Endothelial cell of umbilical vein (primary cell): ENCODE data around the gene RTBDN. TPM values are rescaled to one million over a fixed set of nuclear protein-coding genes. Genes with fewer than 3 reads are reported as not detected.

Source experiments
- BruUV-seq: library from RNA; stranded (reverse); fragments of 400-500 nt; replicated peaks from 2 replicates; lab custom pipeline; 2021; lab: Mats Ljungman, UMichigan
- CTCF ChIA-PET: fragments of 300-600, 350-600 bp; sonication (Branson Sonifier 250); formaldehyde crosslinking; loops from one replicate; lab custom pipeline; 2021; ENCODE audit warnings: antibody characterized with exemption, inconsistent platforms; lab: Charles Lee
- POLR2A ChIA-PET: fragments of 300-600, 350-600 bp; sonication (Branson Sonifier 250); formaldehyde crosslinking; loops from one replicate; lab custom pipeline; 2021; ENCODE audit warnings: antibody characterized with exemption, inconsistent platforms; lab: Charles Lee
- DNase-seq: peaks from one replicate; pipeline ENCODE4 v3.0.0-alpha.2; 2011; ENCODE audit warnings: low read depth, low spot score
- FAIRE-seq: peaks from 2 replicates; lab custom pipeline; 2011; peaks lifted over from hg19 to GRCh38; lab: Jason Lieb, UNC
- H2AFZ ChIP-seq: 2 replicates; pipeline ENCODE4 v1.6.0; 2012; ENCODE audit warnings: low read depth, low read length, control low read depth, inconsistent platforms
- H3K27ac ChIP-seq: 2 replicates; pipeline ENCODE4 v1.5.1; 2011; ENCODE audit warnings: low read depth, mild to moderate bottlenecking, control low read depth, low read length, moderate library complexity; ENCODE audit not compliant: insufficient read depth
- H3K27me3 ChIP-seq, 2 experiments: 2 replicates each; pipeline versions ENCODE4 v1.6.0 to v1.6.1; 2011; ENCODE audit warnings: low read length in 2 of 2, mixed read lengths in 1 of 2; ENCODE audit not compliant: control insufficient read depth in 2 of 2, insufficient read depth in 2 of 2
- H3K36me3 ChIP-seq, 2 experiments: 2 replicates in 1 of 2; 3 replicates in 1 of 2; pipeline ENCODE4 v1.5.1; 2011; ENCODE audit warnings: low read length in 2 of 2, mild to moderate bottlenecking in 1 of 2, moderate library complexity in 1 of 2; ENCODE audit not compliant: control insufficient read depth in 2 of 2, insufficient read depth in 2 of 2; ENCODE audit errors: extremely low read depth in 1 of 2
- H3K4me1 ChIP-seq: 3 replicates; pipeline ENCODE4 v1.5.1; 2011; ENCODE audit warnings: mild to moderate bottlenecking, low read length; ENCODE audit not compliant: control insufficient read depth, insufficient read depth; ENCODE audit errors: extremely low read depth
- H3K4me2 ChIP-seq: 2 replicates; pipeline ENCODE4 v1.6.1; 2011; ENCODE audit warnings: low read length, control low read depth, mixed read lengths; ENCODE audit not compliant: insufficient read depth
- H3K4me3 ChIP-seq, 3 experiments: fragments of 200-600 bp in 1 of 3; sonication (generic), shearing (Covaris generic) in 1 of 3; replicated peaks in 1 of 3; 2 replicates each; pipeline ENCODE4 v1.5.1; 2011 to 2016; ENCODE audit warnings: control low read depth in 3 of 3, low read length in 3 of 3, mild to moderate bottlenecking in 2 of 3, inconsistent platforms in 1 of 3, low read depth in 1 of 3, moderate library complexity in 1 of 3; ENCODE audit not compliant: insufficient read depth in 1 of 3
- H3K79me2 ChIP-seq: 2 replicates; pipeline ENCODE4 v1.6.0; 2012; ENCODE audit warnings: low read length, inconsistent platforms; ENCODE audit not compliant: control insufficient read depth, insufficient read depth
- H3K9ac ChIP-seq: replicated peaks from 2 replicates; pipeline ENCODE3; 2011; ENCODE audit warnings: low read length, control low read depth; ENCODE audit not compliant: insufficient read depth; ENCODE audit errors: extremely low read depth
- H3K9me1 ChIP-seq: replicated peaks from 3 replicates; pipeline ENCODE4 v1.6.0; 2011; ENCODE audit warnings: mild to moderate bottlenecking, low read length; ENCODE audit not compliant: control insufficient read depth, insufficient read depth; ENCODE audit errors: extremely low read depth
- H3K9me3 ChIP-seq: replicated peaks from 2 replicates; pipeline ENCODE4 v1.5.1; 2012; ENCODE audit warnings: low read length, inconsistent platforms; ENCODE audit not compliant: control insufficient read depth, insufficient read depth
- H4K20me1 ChIP-seq: replicated peaks from 2 replicates; pipeline ENCODE3; 2011; ENCODE audit warnings: mild to moderate bottlenecking, low read length; ENCODE audit not compliant: control insufficient read depth, insufficient read depth; ENCODE audit errors: extremely low read depth
- CTCF ChIP-seq, 2 donors: IDR thresholded peaks; 1 replicate in 1 of 2; 2 replicates in 1 of 2; pipeline ENCODE4 v1.5.1; 2011; ENCODE audit warnings: low read length in 2 of 2, mild to moderate bottlenecking in 2 of 2, moderate library complexity in 2 of 2, control low read depth in 1 of 2, inconsistent platforms in 1 of 2, low read depth in 1 of 2; ENCODE audit not compliant: insufficient read depth in 1 of 2; ENCODE audit errors: extremely low read depth in 1 of 2
- EZH2 ChIP-seq: IDR thresholded peaks from 2 replicates; pipeline ENCODE4 v1.6.1; 2012; ENCODE audit warnings: borderline replicate concordance, low read depth, mild to moderate bottlenecking, moderate library complexity, low read length, inconsistent platforms; ENCODE audit not compliant: severe bottlenecking
- FOS ChIP-seq: IDR thresholded peaks from 2 replicates; pipeline ENCODE4 v1.6.1; 2011; ENCODE audit warnings: mild to moderate bottlenecking, low read length, moderate library complexity, borderline replicate concordance; ENCODE audit not compliant: insufficient read depth
- GATA2 ChIP-seq: IDR thresholded peaks from 2 replicates; pipeline ENCODE4 v1.7.0; 2011; ENCODE audit warnings: low read depth, mild to moderate bottlenecking, moderate library complexity, mixed read lengths, low read length; ENCODE audit not compliant: insufficient read length, insufficient read depth
- JUN ChIP-seq: IDR thresholded peaks from 2 replicates; pipeline ENCODE4 v1.6.1; 2011; ENCODE audit warnings: borderline replicate concordance, low read depth; ENCODE audit not compliant: insufficient read length, insufficient read depth
- MAX ChIP-seq: IDR thresholded peaks from 2 replicates; pipeline ENCODE4 v1.6.1; 2011; ENCODE audit not compliant: insufficient read depth, insufficient read length
- MYC ChIP-seq: IDR thresholded peaks from one replicate; pipeline ENCODE4 v1.6.1; 2011; ENCODE audit warnings: mild to moderate bottlenecking, low read depth, low read length
- POLR2AphosphoS5 ChIP-seq: IDR thresholded peaks from 2 replicates; pipeline ENCODE4 v1.6.1; 2012; ENCODE audit warnings: low read depth, mild to moderate bottlenecking, control low read depth, low read length, moderate library complexity; ENCODE audit not compliant: insufficient read depth
- dilution Hi-C: fragments of 300-500 bp; cut with MboI; formaldehyde crosslinking; loops from one replicate; pipeline ENCODE4 v1.15.0; 2019; ENCODE audit warnings: low sequenced_read_pairs; ENCODE audit not compliant: extremely low pct_ligation_motif_present
- intact Hi-C: fragments of 100-400 bp; cut with micrococcal nuclease; formaldehyde crosslinking; loops from one replicate; pipeline ENCODE4 v1.10.0; 2022
- polyA plus RNA-seq, 4 experiments: library from polyadenylated mRNA; depleted of rRNA in 3 of 4; stranded (reverse) in 3 of 4; unstranded in 1 of 4; fragments of >200 nt; gene quantifications; 2 replicates each; pipeline versions ENCODE4 v1.2.1 to v1.2.3, GENCODE V29; 2011 to 2012; ENCODE audit warnings: missing spikeins in 1 of 4
- total RNA-seq: library from RNA; stranded (reverse); gene quantifications from 2 replicates; pipeline ENCODE4 v1.2.3, GENCODE V29; 2021

Gene RTBDN
- total and polyA plus RNA-seq, 2 donors (not counting 3 experiments of a cell fraction or from before 2014, with no cell fraction given), result not detected

GRCh38 chr19:12864721-12865715 is 30.6 kb upstream of the RTBDN start:
- CTCF ChIA-PET, result interaction anchor here (1.0 to 2.2 kb wide), 3 partner anchors 17 to 105 kb away, joined by 3 to 12 read pairs (median 5); no protein-coding TSS in a partner anchor
- H3K9me1 ChIP-seq, result no peaks in the 10 kb centered on the region
- H3K79me2 ChIP-seq, result no peaks in the 10 kb centered on the region
- no peak overlapping the region for H3K4me2 ChIP-seq
- no peak overlapping the region for H3K9ac ChIP-seq
- TF ChIP-seq MAX (no peak), GATA2 (no peak)
- no peaks in the 10 kb centered on the region for H3K27me3 ChIP-seq
- H3K27ac ChIP-seq, result no peak overlapping the region
- no peaks in the 10 kb centered on the region for H3K36me3 ChIP-seq
- BruUV-seq, result no TSS peak
- POLR2A ChIA-PET, result interaction anchor here (0.7 kb wide), 1 partner anchor 53 kb away, joined by 3 read pairs; no protein-coding TSS in a partner anchor
- no peak for DNase-seq
- H3K4me1 ChIP-seq, result peaks cover 2% of the 10 kb centered on the region
- FAIRE-seq, result no peak
- no peaks in the 10 kb centered on the region for H4K20me1 ChIP-seq
- H2AFZ ChIP-seq, result no peak overlapping the region
- H3K4me3 ChIP-seq, result no peak overlapping the region
- H3K9me3 ChIP-seq, result no peaks in the 10 kb centered on the region
- dilution Hi-C loops, result no loop called here
- intact Hi-C loops, result no loop called here

- dilution Hi-C loops, result no loop called here
- intact Hi-C loops, result no loop called here
- no peaks in the 10 kb centered on the region for H4K20me1 ChIP-seq
- H3K36me3 ChIP-seq, result no peaks in the 10 kb centered on the region
- POLR2A ChIA-PET, result interaction anchor here (0.7 kb wide), 1 partner anchor 52 kb away, joined by 3 read pairs; no protein-coding TSS in a partner anchor
- no peaks in the 10 kb centered on the region for H3K9me3 ChIP-seq
- H3K9me1 ChIP-seq, result no peaks in the 10 kb centered on the region
- H3K4me3 ChIP-seq, result no peak overlapping the region
- H3K4me2 ChIP-seq, result no peak overlapping the region
- H3K79me2 ChIP-seq, result no peaks in the 10 kb centered on the region
- FAIRE-seq (no peak), DNase-seq (no peak)
- no peak for TF ChIP-seq JUN
- TF ChIP-seq POLR2AphosphoS5, result no peak
- no peak for TF ChIP-seq EZH2
- TF ChIP-seq MYC, result no peak
- no peak for TF ChIP-seq FOS
- no peak for TF ChIP-seq CTCF (IDR thresholded peaks at IDR 0.05; ENCODE audit: extremely low read depth in 1 of 2, insufficient read depth in 1 of 2, low read depth in 1 of 2, low read length in 2 of 2)
- no peaks in the 10 kb centered on the region for H3K27me3 ChIP-seq
- peaks cover 2% of the 10 kb centered on the region for H3K4me1 ChIP-seq
- BruUV-seq, result no TSS peak
- no peak overlapping the region for H3K27ac ChIP-seq
- CTCF ChIA-PET, result interaction anchor here (1.6 to 2.2 kb wide), 3 partner anchors 16 to 107 kb away, joined by 5 to 12 read pairs (median 7); no protein-coding TSS in a partner anchor
- no peak overlapping the region for H2AFZ ChIP-seq
- no peak overlapping the region for H3K9ac ChIP-seq
These were observed 29.8 kb upstream of the RTBDN start for GRCh38 chr19:12864143-12864542.
